ENCODE data around the gene ACTL9. TPM values are rescaled to one million over a fixed set of nuclear protein-coding genes. Genes with fewer than 3 reads are reported as not detected.

The ACTL9 gene
- total RNA-seq, 1 donor from 2014 or later, result not detected

- TF ChIP-seq CTCF (IDR thresholded peaks at IDR 0.05), result no peak
Measured at GRCh38 chr19:8700956-8701355, 2.4 kb upstream of the ACTL9 start.

GRCh38 chr19:8699908-8700307 lies 1.3 kb upstream of the ACTL9 start:
- Histone ChIP-seq H3K9me3 (no peaks in the 10 kb centered on the region), H3K27me3 (ENCODE audit: low read depth) (peaks cover 16% of the 10 kb centered on the region), H3K27ac (no peak overlapping the region), H3K4me1 (no peaks in the 10 kb centered on the region), H3K36me3 (no peaks in the 10 kb centered on the region), H3K4me3 (no peak overlapping the region)
- intact Hi-C loops (cut with DNase I), result no loop called here
- DNase-seq (no peak), ATAC-seq (no peak)
- TF ChIP-seq CTCF (IDR thresholded peaks at IDR 0.05), result no peak

More at GRCh38 chr19:8700956-8701355, 2.4 kb upstream of the ACTL9 start:
- H3K27ac ChIP-seq, result no peak overlapping the region
- intact Hi-C loops (cut with DNase I), result no loop called here
- ATAC-seq, result no peak
- H3K36me3 ChIP-seq, result no peaks in the 10 kb centered on the region
- H3K27me3 ChIP-seq (ENCODE audit: low read depth), result peaks cover 12% of the 10 kb centered on the region
- no peaks in the 10 kb centered on the region for H3K4me1 ChIP-seq
- no peak overlapping the region for H3K4me3 ChIP-seq
- DNase-seq, result no peak
- no peaks in the 10 kb centered on the region for H3K9me3 ChIP-seq

GRCh38 chr19:8697671-8698432 lies 743 bp downstream of the ACTL9 start:
- no peaks in the 10 kb centered on the region for H3K9me3 ChIP-seq
- intact Hi-C loops (cut with DNase I), result no loop called here
- H3K4me1 ChIP-seq, result no peaks in the 10 kb centered on the region
- H3K27ac ChIP-seq, result no peak overlapping the region
- no peaks in the 10 kb centered on the region for H3K36me3 ChIP-seq
- ATAC-seq (peak in 1 of 2 donors; percentile 6), DNase-seq (no peak)
- H3K27me3 ChIP-seq (ENCODE audit: low read depth), result peaks cover 24% of the 10 kb centered on the region
- TF ChIP-seq CTCF (IDR thresholded peaks at IDR 0.05), result no peak
- no peak overlapping the region for H3K4me3 ChIP-seq

- no peak for TF ChIP-seq CTCF (IDR thresholded peaks at IDR 0.05)
- no peak for DNase-seq
- Histone ChIP-seq H3K9me3 (no peaks in the 10 kb centered on the region), H3K36me3 (no peaks in the 10 kb centered on the region), H3K4me1 (no peaks in the 10 kb centered on the region), H3K4me3 (no peak overlapping the region), H3K27ac (no peak overlapping the region), H3K27me3 (ENCODE audit: low read depth) (peaks cover 24% of the 10 kb centered on the region)
- intact Hi-C loops (cut with DNase I), result no loop called here
- ATAC-seq, result no peak
Measured at GRCh38 chr19:8696993-8697392, 1.6 kb downstream of the ACTL9 start.

- Histone ChIP-seq H3K4me3 (no peak overlapping the region), H3K9me3 (no peaks in the 10 kb centered on the region), H3K36me3 (no peaks in the 10 kb centered on the region), H3K27ac (no peak overlapping the region), H3K27me3 (ENCODE audit: low read depth) (peaks cover 24% of the 10 kb centered on the region), H3K4me1 (no peaks in the 10 kb centered on the region)
- ATAC-seq (no peak), DNase-seq (no peak)
- intact Hi-C loops (cut with DNase I), result no loop called here
- no peak for TF ChIP-seq CTCF (IDR thresholded peaks at IDR 0.05)
Measured at GRCh38 chr19:8695911-8696310, 2.7 kb downstream of the ACTL9 start.
